OCI-LY3 (cell line): ENCODE results near the gene CHMP4B.

Experiments used
- CTCF ChIP-seq: fragments of 200-600, 300-600 bp; sonication (generic); IDR thresholded peaks from 2 replicates; pipeline ENCODE4 v1.5.1; 2014; ENCODE audit warnings: antibody characterized with exemption, low read length, low read depth
- EZH2phosphoT487 ChIP-seq: fragments of 200-600 bp; shearing (Covaris generic); IDR thresholded peaks from 2 replicates; pipeline ENCODE4 v1.6.1; 2018; ENCODE audit warnings: antibody characterized with exemption, mixed run types, low read depth

GRCh38 chr20:33825340-33826269 lies 14.5 kb downstream of the CHMP4B start:
- TF ChIP-seq CTCF, result no peak
- TF ChIP-seq EZH2phosphoT487, result no peak
